ENCODE results near the gene ZIC4. TPM values are rescaled to one million over a fixed set of nuclear protein-coding genes. Genes with fewer than 3 reads are reported as not detected.

The ZIC4 gene
- total and polyA plus RNA-seq, 9 of the 15 experiments (the other 6 are each of a cell fraction or from before 2014, with no cell fraction given), result not detected

GRCh38 chr3:147358144-147358992 is 48.0 kb downstream of the ZIC4 start (continued):
- no peak for TF ChIP-seq RREB1 (CRISPR knock-in tag; IDR thresholded peaks at IDR 0.05)

Data from K562 (cell line).